Femur (tissue), 1 donor: ENCODE measurements around the gene APAF1.

Source experiments
- DNase-seq: peaks from one replicate; pipeline ENCODE4 v3.0.0-alpha.2; 2017

The APAF1 gene

DNA sequence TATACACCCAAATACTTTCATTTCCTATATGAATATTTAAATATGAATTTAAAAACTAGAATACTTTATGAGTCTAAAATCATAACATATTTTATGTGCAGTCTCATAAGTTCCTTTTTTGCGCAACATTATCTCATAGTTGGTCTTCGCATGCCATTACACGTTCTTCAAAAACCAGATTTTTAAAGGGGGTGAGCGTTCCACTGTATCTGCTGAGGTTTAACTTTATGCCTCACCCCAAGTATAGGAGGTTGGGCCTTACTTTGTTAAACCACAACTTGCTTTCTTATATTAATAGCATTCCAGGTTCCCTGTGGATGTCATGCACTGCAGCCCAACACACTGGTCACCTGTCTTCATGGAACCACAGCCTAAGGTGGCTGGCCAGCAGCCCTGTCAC lies 118.6 kb downstream of the APAF1 start:
- no peak for DNase-seq

DNA sequence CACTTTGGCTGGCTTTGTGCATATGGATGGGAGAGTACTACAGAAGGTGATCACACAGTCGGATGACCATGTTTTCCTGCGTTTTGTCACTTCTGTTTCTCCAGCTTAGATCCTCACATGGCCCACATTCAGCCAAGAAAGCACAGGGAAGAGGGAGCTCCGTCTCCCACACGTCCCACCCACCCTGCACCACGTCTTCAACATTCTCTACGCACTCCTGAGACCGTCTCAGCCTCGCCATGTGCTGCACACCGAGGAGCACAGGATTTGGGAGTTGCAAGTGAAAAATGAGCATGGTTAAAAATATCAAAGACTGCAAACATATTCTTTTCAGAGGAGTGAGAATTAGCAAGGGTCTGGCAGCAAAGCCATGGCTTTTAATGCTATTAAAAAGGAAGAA lies 122.2 kb downstream of the APAF1 start:
- no peak for DNase-seq

DNA sequence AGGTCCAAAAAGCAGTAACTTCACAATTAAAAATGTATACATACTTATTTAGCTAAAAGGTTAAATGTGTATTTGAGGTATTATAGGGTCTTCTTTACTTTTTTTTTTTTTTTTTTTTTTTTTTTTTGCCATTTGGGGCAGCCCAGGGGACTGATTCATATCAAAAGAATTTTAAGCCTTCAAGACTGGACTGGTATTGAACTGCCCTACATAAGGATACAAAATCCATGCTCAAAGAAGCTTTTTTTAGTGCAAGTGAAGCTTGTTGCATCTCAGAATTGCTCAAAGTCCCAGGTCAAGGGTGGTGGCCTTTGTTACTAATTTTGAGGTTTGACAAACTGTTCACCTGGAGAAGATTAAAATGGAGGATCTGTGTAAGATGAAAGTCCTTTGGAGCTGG lies 124.0 kb downstream of the APAF1 start:
- no peak for DNase-seq

DNA sequence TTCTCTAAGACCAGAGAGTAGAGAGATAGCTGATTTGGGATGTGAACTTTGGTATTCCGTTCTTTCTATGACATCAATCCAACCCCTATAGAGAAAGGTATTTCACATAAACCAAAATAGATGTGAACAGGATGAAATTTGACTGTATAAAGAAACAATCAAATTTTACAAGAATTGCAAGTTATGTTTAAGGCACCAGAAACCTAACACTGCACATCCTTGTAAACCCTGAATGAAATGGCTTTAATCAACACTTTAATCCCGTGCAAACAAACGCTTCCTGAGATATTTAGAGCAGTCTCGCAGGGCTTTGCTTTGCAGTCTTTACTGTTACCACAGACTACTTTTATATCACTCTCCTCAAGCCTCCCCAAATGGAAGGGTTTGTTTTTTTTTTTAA lies 125.1 kb downstream of the APAF1 start:
- DNase-seq, result no peak

DNA sequence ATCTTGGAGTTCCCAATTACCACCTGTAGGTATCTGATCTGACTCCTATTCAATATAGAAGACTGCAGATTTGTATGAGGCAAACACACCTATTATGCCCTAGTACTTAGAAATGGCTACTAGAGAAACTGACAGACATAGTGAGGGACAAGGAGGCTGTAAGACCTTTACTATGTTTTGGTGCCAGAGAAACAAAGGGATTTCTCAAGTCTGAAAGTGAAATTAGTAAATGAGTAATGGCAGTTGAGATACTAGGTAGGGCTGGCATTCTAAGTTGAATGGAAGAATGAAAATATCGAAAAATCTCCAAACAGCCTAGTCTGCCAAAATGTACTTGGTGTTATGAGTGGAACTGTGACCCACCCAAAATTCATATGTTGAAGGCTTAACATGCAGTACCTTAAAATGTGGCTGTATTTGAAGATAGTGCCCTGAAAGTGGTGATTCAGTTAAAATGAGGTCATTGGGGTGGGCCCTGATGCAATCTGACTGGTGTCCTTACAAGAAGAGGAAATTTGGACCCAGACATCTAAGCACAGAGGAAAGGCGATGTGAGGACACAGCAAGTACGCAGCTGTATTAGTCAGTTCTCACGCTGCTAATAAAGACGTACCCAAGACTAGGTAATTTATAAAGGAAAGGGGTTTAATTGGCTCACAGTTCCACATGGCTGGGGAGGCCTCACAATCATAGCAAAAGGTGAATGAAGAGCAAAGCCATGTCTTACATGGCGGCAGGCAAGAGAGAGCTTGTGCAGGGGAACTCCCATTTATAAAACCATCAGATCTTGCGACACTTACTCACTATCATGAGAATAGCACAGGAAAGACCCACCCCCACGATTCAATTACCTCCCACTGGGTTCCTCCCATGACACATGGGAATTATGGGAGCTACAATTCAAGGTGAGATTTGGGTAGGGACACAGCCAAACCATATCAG lies 127.0 kb downstream of the APAF1 start:
- DNase-seq, result no peak

DNA sequence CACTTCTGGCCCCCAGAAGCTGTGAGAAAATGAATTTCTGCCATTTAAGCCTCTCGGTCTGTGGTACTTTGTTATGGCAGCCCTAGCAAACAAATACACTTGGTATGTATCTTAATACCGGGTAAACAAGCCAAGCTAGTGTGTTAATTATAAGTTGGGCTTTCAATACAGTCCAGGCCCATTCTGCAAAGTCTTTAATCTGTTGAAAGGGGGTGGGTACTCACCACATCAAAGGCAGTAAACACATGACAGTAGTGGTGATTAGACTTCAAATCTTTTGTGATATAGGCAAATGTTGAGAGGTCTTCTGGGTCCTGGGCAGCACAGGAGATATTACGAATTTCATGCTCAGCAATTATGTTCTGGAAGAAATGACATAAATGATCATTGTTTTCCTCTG lies 127.7 kb downstream of the APAF1 start:
- DNase-seq, result no peak

DNA sequence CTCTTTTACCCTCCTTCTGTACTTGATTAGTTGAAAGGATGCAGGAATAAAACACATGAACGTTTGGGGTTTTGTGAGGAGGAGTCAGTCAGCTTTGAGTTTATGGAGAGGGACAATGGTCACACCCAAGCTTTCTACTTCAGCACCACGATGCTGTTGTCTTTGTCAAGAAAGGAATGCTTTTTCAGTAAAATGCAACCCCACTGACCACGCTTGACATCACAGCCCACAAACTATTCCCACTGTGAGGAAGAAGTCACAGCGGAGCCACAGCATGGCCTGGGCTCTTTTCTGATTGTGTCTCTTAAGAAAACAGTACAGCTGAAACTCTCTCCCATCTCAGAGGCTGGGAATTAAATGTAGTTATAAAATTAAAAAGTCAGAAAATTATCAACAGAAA lies 135.2 kb downstream of the APAF1 start:
- no peak for DNase-seq

DNA sequence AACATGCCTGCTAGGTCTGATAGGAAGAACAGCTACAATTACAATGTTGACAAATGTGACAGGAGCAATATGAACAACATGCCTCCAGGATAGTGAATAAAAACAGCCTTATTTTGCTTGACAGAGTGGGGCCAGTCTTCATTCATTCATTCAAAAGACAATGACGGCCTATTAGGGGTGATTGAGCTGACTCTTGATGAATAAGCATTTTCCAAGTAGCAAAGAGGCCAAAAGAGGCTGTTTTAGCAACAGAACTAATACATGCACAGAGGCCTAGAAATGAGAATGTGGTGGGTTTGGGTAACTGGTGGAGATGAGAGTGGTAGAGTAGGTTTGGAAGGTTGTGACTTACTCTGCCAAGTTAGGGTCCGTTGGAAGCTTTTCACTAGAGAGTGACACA lies 138.3 kb downstream of the APAF1 start:
- no peak for DNase-seq
